HepG2 (cell line): ENCODE measurements around the gene ATR. TPM values are rescaled to one million over a fixed set of nuclear protein-coding genes. Genes with fewer than 3 reads are reported as not detected.

Experiments used
- ETS1 ChIP-seq: sonication (generic); formaldehyde crosslinking; IDR thresholded peaks from 2 replicates; pipeline ENCODE4 v1.4.0; 2020; ENCODE audit warnings: missing genetic modification reagents
- HOMEZ ChIP-seq: IDR thresholded peaks from 2 replicates; pipeline ENCODE4 v1.6.1; 2016; ENCODE audit warnings: low read depth
- MIER3 ChIP-seq: IDR thresholded peaks from 2 replicates; pipeline ENCODE4 v1.6.1; 2016; ENCODE audit warnings: missing compliant biosample characterization, borderline replicate concordance
- REPIN1 ChIP-seq: sonication (generic); formaldehyde crosslinking; IDR thresholded peaks from 2 replicates; pipeline ENCODE4 v1.8.0; 2022; ENCODE audit warnings: missing genetic modification reagents, low read depth, mild to moderate bottlenecking, borderline replicate concordance
- SMAD3 ChIP-seq: sonication (generic); formaldehyde crosslinking; IDR thresholded peaks from 2 replicates; pipeline ENCODE4 v1.4.0; 2020; ENCODE audit warnings: missing genetic modification reagents
- SOX5 ChIP-seq: IDR thresholded peaks from 2 replicates; pipeline ENCODE4 v1.6.1; 2016; ENCODE audit warnings: borderline replicate concordance
- UBTF ChIP-seq: sonication (generic); formaldehyde crosslinking; IDR thresholded peaks from 2 replicates; pipeline ENCODE4 v1.4.0; 2020; ENCODE audit warnings: mild to moderate bottlenecking, missing genetic modification reagents
- ZBTB1 ChIP-seq: sonication (generic); formaldehyde crosslinking; IDR thresholded peaks from 2 replicates; pipeline ENCODE4 v1.4.0; 2020; ENCODE audit warnings: missing genetic modification reagents, borderline replicate concordance
- ZC3H4 ChIP-seq: sonication (generic); formaldehyde crosslinking; IDR thresholded peaks from 2 replicates; pipeline ENCODE4 v1.4.0; 2020; ENCODE audit warnings: missing genetic modification reagents, borderline replicate concordance
- ZNF609 ChIP-seq: sonication (generic); formaldehyde crosslinking; IDR thresholded peaks from 2 replicates; pipeline ENCODE4 v1.4.0; 2020; ENCODE audit warnings: mild to moderate bottlenecking, missing genetic modification reagents, borderline replicate concordance
- polyA plus RNA-seq, 8 experiments: library from polyadenylated mRNA; depleted of rRNA in 3 of 8; stranded (reverse) in 7 of 8; unstranded in 1 of 8; fragments of >200 nt; fragmentation: Illumina TruSeq in 4 of 8; extraction: Trizol in 4 of 8; gene quantifications; 2 replicates each; pipeline versions ENCODE4 v1.2.1 to v1.2.3, GENCODE V29; 2011 to 2016; ENCODE audit warnings: low read depth in 4 of 8, missing spikeins in 1 of 8, mixed read lengths in 1 of 8; ENCODE audit not compliant: insufficient read depth in 1 of 8
- total RNA-seq, 5 experiments: library from RNA; depleted of rRNA; stranded (reverse); fragments of >200 nt; fragmentation: Illumina TruSeq; extraction: Trizol; gene quantifications; 2 replicates each; pipeline ENCODE4 v1.2.3, GENCODE V29; 2016; ENCODE audit warnings: low read depth in 1 of 5

ATR gene
- total and polyA plus RNA-seq, 2 of the 13 experiments (the other 11 are each of a cell fraction or from before 2014, with no cell fraction given), result 6.6 to 17.0 TPM

- TF ChIP-seq ZNF609 (CRISPR knock-in tag) (no peak), MIER3 (CRISPR knock-in tag) (peak; percentile 33; the same call in 1 of the 2 replicates), UBTF (no peak), ZBTB1 (no peak), HOMEZ (CRISPR knock-in tag) (peak; percentile 36; the same call in 1 of the 2 replicates), REPIN1 (peak; percentile 25; the same call in 1 of the 2 replicates), ZC3H4 (CRISPR knock-in tag) (no peak), ETS1 (CRISPR knock-in tag) (no peak), SMAD3 (CRISPR knock-in tag) (no peak), SOX5 (CRISPR knock-in tag) (0 out of 2 replicates have a peak, but pooled peaks have one; percentile 21)
Measured at GRCh38 chr3:142586803-142587406, 8.4 kb upstream of the ATR start (continued).
